ENCODE measurements around the gene IP6K2.

The IP6K2 gene

GRCh38 chr3:48678056-48678455 is 39.0 kb downstream of the IP6K2 start:
- Histone ChIP-seq H3K4me3 (ENCODE audit: low read length) (no peak overlapping the region), H3K9me3 (ENCODE audit: control insufficient read depth, insufficient read depth, low read length) (no peaks in the 10 kb centered on the region), H3K79me2 (ENCODE audit: control insufficient read depth, low read length) (no peaks in the 10 kb centered on the region; the same call in 1 of the 2 replicates), H4K20me1 (ENCODE audit: control insufficient read depth, insufficient read depth, low read depth, low read length) (no peaks in the 10 kb centered on the region), H3K27me3 (ENCODE audit: control insufficient read depth, low read length) (no peaks in the 10 kb centered on the region), H3K36me3 (ENCODE audit: control insufficient read depth, low read length) (peaks cover 75% of the 10 kb centered on the region), H3K4me1 (ENCODE audit: control insufficient read depth, low read length) (peaks cover 20% of the 10 kb centered on the region), H3F3A (ENCODE audit: control insufficient read depth, insufficient read depth) (no peaks in the 10 kb centered on the region), H3K4me2 (ENCODE audit: low read length) (no peak overlapping the region), H3K27ac (ENCODE audit: low read depth, low read length) (no peak overlapping the region), H3K9me2 (replicated peaks; ENCODE audit: control insufficient read depth, low read length) (no peaks in the 10 kb centered on the region)
- TF ChIP-seq CTCF (IDR thresholded peaks at IDR 0.05; ENCODE audit: low read depth, low read length, poor library complexity, severe bottlenecking) = no peak
- no peak for TF ChIP-seq EZH2phosphoT487 (IDR thresholded peaks at IDR 0.05; ENCODE audit: borderline replicate concordance, low read length)

GRCh38 chr3:48674505-48674904 is 42.5 kb downstream of the IP6K2 start:
- Histone ChIP-seq H4K20me1 (ENCODE audit: control insufficient read depth, insufficient read depth, low read depth, low read length) (no peaks in the 10 kb centered on the region), H3K4me3 (ENCODE audit: low read length) (no peak overlapping the region), H3K4me2 (ENCODE audit: low read length) (no peak overlapping the region), H3K9me3 (ENCODE audit: control insufficient read depth, insufficient read depth, low read length) (no peaks in the 10 kb centered on the region), H3K27me3 (ENCODE audit: control insufficient read depth, low read length) (no peaks in the 10 kb centered on the region), H3K36me3 (ENCODE audit: control insufficient read depth, low read length) (peaks cover 55% of the 10 kb centered on the region), H3K4me1 (ENCODE audit: control insufficient read depth, low read length) (peaks cover 11% of the 10 kb centered on the region), H3K79me2 (ENCODE audit: control insufficient read depth, low read length) (no peaks in the 10 kb centered on the region), H3K9me2 (replicated peaks; ENCODE audit: control insufficient read depth, low read length) (no peaks in the 10 kb centered on the region), H3F3A (ENCODE audit: control insufficient read depth, insufficient read depth) (no peaks in the 10 kb centered on the region), H3K27ac (ENCODE audit: low read depth, low read length) (no peak overlapping the region)
- TF ChIP-seq CTCF (IDR thresholded peaks at IDR 0.05; ENCODE audit: low read depth, low read length, poor library complexity, severe bottlenecking) (no peak), EZH2phosphoT487 (IDR thresholded peaks at IDR 0.05; ENCODE audit: borderline replicate concordance, low read length) (no peak)

- no peak for TF ChIP-seq CTCF (IDR thresholded peaks at IDR 0.05; ENCODE audit: low read depth, low read length, poor library complexity, severe bottlenecking)
- TF ChIP-seq EZH2phosphoT487 (IDR thresholded peaks at IDR 0.05; ENCODE audit: borderline replicate concordance, low read length) = no peak
- H3K79me2 ChIP-seq (ENCODE audit: control insufficient read depth, low read length) = no peaks in the 10 kb centered on the region
- no peaks in the 10 kb centered on the region for H3K27me3 ChIP-seq (ENCODE audit: control insufficient read depth, low read length)
- no peak overlapping the region for H3K4me3 ChIP-seq (ENCODE audit: low read length)
- peaks cover 35% of the 10 kb centered on the region for H3K36me3 ChIP-seq (ENCODE audit: control insufficient read depth, low read length)
- H3K9me2 ChIP-seq (replicated peaks; ENCODE audit: control insufficient read depth, low read length) = no peaks in the 10 kb centered on the region
- H3F3A ChIP-seq (ENCODE audit: control insufficient read depth, insufficient read depth) = no peaks in the 10 kb centered on the region; the same call in 1 of the 2 replicates
- no peak overlapping the region for H3K27ac ChIP-seq (ENCODE audit: low read depth, low read length)
- H3K4me2 ChIP-seq (ENCODE audit: low read length) = no peak overlapping the region
- H4K20me1 ChIP-seq (ENCODE audit: control insufficient read depth, insufficient read depth, low read depth, low read length) = no peaks in the 10 kb centered on the region
- peaks cover 9% of the 10 kb centered on the region for H3K4me1 ChIP-seq (ENCODE audit: control insufficient read depth, low read length)
- H3K9me3 ChIP-seq (ENCODE audit: control insufficient read depth, insufficient read depth, low read length) = no peaks in the 10 kb centered on the region
Observed at GRCh38 chr3:48672522-48672921, 44.5 kb downstream of the IP6K2 start.
